Thoracic aorta (tissue), 2 donors: Measurements from ENCODE around the gene FPR1. TPM values are rescaled to one million over a fixed set of nuclear protein-coding genes. Genes with fewer than 3 reads are reported as not detected.

Source experiments
- ATAC-seq: fragments of 150-250 bp; one replicate; pipeline ENCODE4 v1.8.0; 2017; ENCODE audit warnings: low read depth; ENCODE audit not compliant: insufficient number of reproducible peaks, low FRiP score
- DNase-seq: peaks from one replicate; pipeline ENCODE4 v3.0.0-alpha.2; 2020; ENCODE audit warnings: low spot score
- H3K27ac ChIP-seq, 2 donors: fragments of 200-600 bp; sonication (generic); 1 replicate in 1 of 2; 2 replicates in 1 of 2; pipeline ENCODE4 v1.5.1; 2016; ENCODE audit warnings: mild to moderate bottlenecking in 2 of 2, moderate library complexity in 2 of 2
- H3K27me3 ChIP-seq: fragments of 200-600 bp; sonication (generic); replicated peaks from 2 replicates; pipeline ENCODE4 v1.6.0; 2016; ENCODE audit warnings: mild to moderate bottlenecking; ENCODE audit not compliant: insufficient read depth
- H3K36me3 ChIP-seq: fragments of 200-600 bp; sonication (generic); one replicate; pipeline ENCODE4 v1.5.1; 2016
- H3K4me1 ChIP-seq, 2 donors: fragments of 200-600 bp; sonication (generic); 1 replicate in 1 of 2; 2 replicates in 1 of 2; pipeline versions ENCODE4 v1.5.1 to v1.6.0; 2016; ENCODE audit warnings: low read depth in 2 of 2, mild to moderate bottlenecking in 1 of 2; ENCODE audit not compliant: control insufficient read depth in 1 of 2
- H3K4me3 ChIP-seq: fragments of 200-600 bp; sonication (generic); 2 replicates; pipeline ENCODE4 v1.5.1; 2016; ENCODE audit warnings: mild to moderate bottlenecking
- H3K9me3 ChIP-seq: fragments of 200-600 bp; sonication (generic); 2 replicates; pipeline ENCODE4 v1.5.1; 2016
- CTCF ChIP-seq: fragments of 200-600 bp; sonication (generic); IDR thresholded peaks from one replicate; pipeline ENCODE4 v1.5.1; 2019; ENCODE audit warnings: antibody characterized with exemption
- total RNA-seq, 2 donors: library from RNA; depleted of rRNA; stranded (reverse); fragments of >200 nt; gene quantifications; one replicate each; pipeline versions ENCODE4 v1.1.0 to v1.2.3, GENCODE V29; 2016

The FPR1 gene
- total RNA-seq, 2 donors from 2014 or later: 30.2 to 39.3 TPM

- DNase-seq (no peak), ATAC-seq (no peak)
- no peaks in the 10 kb centered on the region for H3K4me1 ChIP-seq
- H3K27ac ChIP-seq: no peak overlapping the region
- TF ChIP-seq CTCF: no peak
- no peaks in the 10 kb centered on the region for H3K36me3 ChIP-seq
- no peak overlapping the region for H3K4me3 ChIP-seq
- no peaks in the 10 kb centered on the region for H3K27me3 ChIP-seq
- no peaks in the 10 kb centered on the region for H3K9me3 ChIP-seq
These were observed 25.6 kb downstream of the FPR1 start for GRCh38 chr19:51726049-51726448.

- DNase-seq: no peak
- TF ChIP-seq CTCF: no peak
These were observed 27.1 kb downstream of the FPR1 start for GRCh38 chr19:51724543-51724942.

GRCh38 chr19:51722492-51722891 lies 29.2 kb downstream of the FPR1 start:
- Histone ChIP-seq H3K4me1 (peaks cover 0 to 6% of the 10 kb centered on the region in 2 donors), H3K36me3 (no peaks in the 10 kb centered on the region), H3K27me3 (peaks cover 6% of the 10 kb centered on the region), H3K9me3 (no peaks in the 10 kb centered on the region), H3K27ac (no peak overlapping the region), H3K4me3 (no peak overlapping the region)
- TF ChIP-seq CTCF: no peak
- ATAC-seq (no peak), DNase-seq (no peak)

More at GRCh38 chr19:51724543-51724942, 27.1 kb downstream of the FPR1 start:
- Histone ChIP-seq H3K36me3 (no peaks in the 10 kb centered on the region), H3K9me3 (no peaks in the 10 kb centered on the region), H3K4me1 (peaks cover 0 to under 1% of the 10 kb centered on the region in 2 donors), H3K27me3 (no peaks in the 10 kb centered on the region), H3K27ac (no peak overlapping the region), H3K4me3 (no peak overlapping the region)
- ATAC-seq: no peak

- TF ChIP-seq CTCF: no peak
- ATAC-seq (no peak), DNase-seq (no peak)
- Histone ChIP-seq H3K4me1 (peaks cover 0 to 6% of the 10 kb centered on the region in 2 donors), H3K9me3 (no peaks in the 10 kb centered on the region), H3K27me3 (peaks cover 6% of the 10 kb centered on the region), H3K4me3 (no peak overlapping the region), H3K36me3 (no peaks in the 10 kb centered on the region), H3K27ac (no peak overlapping the region)
These were observed 29.8 kb downstream of the FPR1 start for GRCh38 chr19:51721905-51722304.

- H3K27me3 ChIP-seq: peaks cover 6% of the 10 kb centered on the region
- no peaks in the 10 kb centered on the region for H3K36me3 ChIP-seq
- H3K4me1 ChIP-seq: peaks cover 0 to 6% of the 10 kb centered on the region in 2 donors
- H3K9me3 ChIP-seq: no peaks in the 10 kb centered on the region
- H3K4me3 ChIP-seq: peak overlapping the region; percentile 47
- TF ChIP-seq CTCF: no peak
- ATAC-seq: no peak
- H3K27ac ChIP-seq: no peak overlapping the region
- DNase-seq: no peak
These were observed 32.3 kb downstream of the FPR1 start for GRCh38 chr19:51719251-51719988.
